AG09319 (cell line): Measurements from ENCODE around the gene TTI1.
"Not testable (repeated sequence)": the region's sequence is repeated elsewhere in the genome, so short reads cannot be mapped to it uniquely, and the experiment has no call there.

Experiments used
- DNase-seq: peaks from one replicate; pipeline ENCODE4 v3.0.0-alpha.2; 2010; ENCODE audit warnings: low read depth; ENCODE audit errors: extremely low read depth
- CTCF ChIP-seq: IDR thresholded peaks from 2 replicates; pipeline ENCODE4 v1.5.1; 2011; ENCODE audit warnings: low read depth, mild to moderate bottlenecking, inconsistent platforms, low read length, moderate library complexity

The TTI1 gene

GRCh38 chr20:38011696-38012095, 21.6 kb downstream of the TTI1 start:
- DNase-seq = no peak
- no peak for TF ChIP-seq CTCF

GRCh38 chr20:38009416-38009815, 23.8 kb downstream of the TTI1 start:
- not testable (repeated sequence) for DNase-seq

GRCh38 chr20:38008233-38008944, 24.9 kb downstream of the TTI1 start:
- TF ChIP-seq CTCF = no peak
- DNase-seq = no peak

GRCh38 chr20:38007526-38007925, 25.7 kb downstream of the TTI1 start:
- DNase-seq = no peak
- no peak for TF ChIP-seq CTCF

GRCh38 chr20:38005903-38006302, 27.4 kb downstream of the TTI1 start:
- TF ChIP-seq CTCF = no peak
- DNase-seq = no peak

- DNase-seq = no peak
- no peak for TF ChIP-seq CTCF
Measured at GRCh38 chr20:38004416-38004815, 28.8 kb downstream of the TTI1 start.

GRCh38 chr20:38002422-38002821, 30.8 kb downstream of the TTI1 start:
- no peak for TF ChIP-seq CTCF
- no peak for DNase-seq

GRCh38 chr20:38001981-38002380, 31.3 kb downstream of the TTI1 start:
- TF ChIP-seq CTCF = no peak
- no peak for DNase-seq
